ENCODE data around the gene PTPRD. TPM values are rescaled to one million over a fixed set of nuclear protein-coding genes. Genes with fewer than 3 reads are reported as not detected.

Gene PTPRD
- total RNA-seq, 1 experiment from 2014 or later: not detected

DNA sequence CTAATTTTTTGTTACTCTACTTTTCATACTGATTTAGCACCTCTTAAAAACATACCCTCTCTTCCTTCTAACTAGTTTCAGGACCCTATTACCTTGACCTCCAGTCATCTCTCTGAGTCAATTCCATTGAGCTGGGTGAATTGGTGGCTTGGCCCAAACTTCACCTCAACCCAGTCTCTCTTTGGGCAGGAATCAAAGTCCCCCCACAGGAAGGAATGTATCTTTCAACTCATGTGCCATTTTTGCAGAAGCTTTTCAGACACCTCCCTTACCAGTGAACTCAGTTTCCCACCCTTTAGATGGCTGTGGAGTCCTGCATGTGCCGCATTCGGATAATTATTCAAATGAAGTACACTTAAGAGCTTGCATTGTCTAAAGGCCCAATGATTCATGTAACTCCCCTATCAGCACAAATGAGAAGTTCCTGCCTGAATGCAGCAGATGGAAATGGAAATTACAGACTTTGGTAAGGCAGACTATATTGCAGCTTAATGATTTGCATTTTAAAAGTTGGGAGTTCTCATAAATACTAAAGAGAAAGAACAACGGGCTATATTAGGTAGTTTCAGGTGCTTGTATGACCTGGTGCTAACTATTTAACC, 693.5 kb downstream of the PTPRD start:
- H3K27me3 ChIP-seq (ENCODE audit: control insufficient read depth, insufficient read depth, low read length): no peaks in the 10 kb centered on the region
- no TSS peak for BruUV-seq (replicated peaks)
- DNase-seq (ENCODE audit: low read depth, low spot score): no peak
- no peak overlapping the region for H3K27ac ChIP-seq (ENCODE audit: low read length)
- H3K4me1 ChIP-seq (ENCODE audit: control insufficient read depth, insufficient read depth, low read length): no peaks in the 10 kb centered on the region
- no peaks in the 10 kb centered on the region for H3K9me3 ChIP-seq (ENCODE audit: control insufficient read depth, insufficient read depth, low read depth, low read length)
- in situ Hi-C loops (cut with HindIII; ENCODE audit: low pct_unique_long_range_greater_than_20kb, low sequenced_read_pairs) (no loop called here), intact Hi-C loops (cut with micrococcal nuclease; ENCODE audit: unreplicated experiment) (no loop called here)
- no peak for ATAC-seq
- POLR2A ChIA-PET: no interaction called here
- no peak overlapping the region for H3K4me3 ChIP-seq (ENCODE audit: low read depth in 2 of 2, low read length in 2 of 2)
- no peaks in the 10 kb centered on the region for H3K36me3 ChIP-seq (ENCODE audit: control insufficient read depth, insufficient read depth, low read length)
- TF ChIP-seq SIN3A (IDR thresholded peaks at IDR 0.05; ENCODE audit: borderline replicate concordance, insufficient read depth, low read depth, low read length) (no peak), POLR2AphosphoS5 (IDR thresholded peaks at IDR 0.05; ENCODE audit: low read depth, low read length) (no peak), TCF7L2 (IDR thresholded peaks at IDR 0.05; ENCODE audit: low read depth, low read length) (no peak)
- TF ChIP-seq, protein P1, sequence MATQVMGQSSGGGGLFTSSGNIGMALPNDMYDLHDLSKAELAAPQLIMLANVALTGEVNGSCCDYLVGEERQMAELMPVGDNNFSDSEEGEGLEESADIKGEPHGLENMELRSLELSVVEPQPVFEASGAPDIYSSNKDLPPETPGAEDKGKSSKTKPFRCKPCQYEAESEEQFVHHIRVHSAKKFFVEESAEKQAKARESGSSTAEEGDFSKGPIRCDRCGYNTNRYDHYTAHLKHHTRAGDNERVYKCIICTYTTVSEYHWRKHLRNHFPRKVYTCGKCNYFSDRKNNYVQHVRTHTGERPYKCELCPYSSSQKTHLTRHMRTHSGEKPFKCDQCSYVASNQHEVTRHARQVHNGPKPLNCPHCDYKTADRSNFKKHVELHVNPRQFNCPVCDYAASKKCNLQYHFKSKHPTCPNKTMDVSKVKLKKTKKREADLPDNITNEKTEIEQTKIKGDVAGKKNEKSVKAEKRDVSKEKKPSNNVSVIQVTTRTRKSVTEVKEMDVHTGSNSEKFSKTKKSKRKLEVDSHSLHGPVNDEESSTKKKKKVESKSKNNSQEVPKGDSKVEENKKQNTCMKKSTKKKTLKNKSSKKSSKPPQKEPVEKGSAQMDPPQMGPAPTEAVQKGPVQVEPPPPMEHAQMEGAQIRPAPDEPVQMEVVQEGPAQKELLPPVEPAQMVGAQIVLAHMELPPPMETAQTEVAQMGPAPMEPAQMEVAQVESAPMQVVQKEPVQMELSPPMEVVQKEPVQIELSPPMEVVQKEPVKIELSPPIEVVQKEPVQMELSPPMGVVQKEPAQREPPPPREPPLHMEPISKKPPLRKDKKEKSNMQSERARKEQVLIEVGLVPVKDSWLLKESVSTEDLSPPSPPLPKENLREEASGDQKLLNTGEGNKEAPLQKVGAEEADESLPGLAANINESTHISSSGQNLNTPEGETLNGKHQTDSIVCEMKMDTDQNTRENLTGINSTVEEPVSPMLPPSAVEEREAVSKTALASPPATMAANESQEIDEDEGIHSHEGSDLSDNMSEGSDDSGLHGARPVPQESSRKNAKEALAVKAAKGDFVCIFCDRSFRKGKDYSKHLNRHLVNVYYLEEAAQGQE (IDR thresholded peaks at IDR 0.05; ENCODE audit: insufficient read depth in 1 of 2, low read depth in 2 of 2, low read length in 1 of 2): no peak
- TF ChIP-seq, protein P2, sequence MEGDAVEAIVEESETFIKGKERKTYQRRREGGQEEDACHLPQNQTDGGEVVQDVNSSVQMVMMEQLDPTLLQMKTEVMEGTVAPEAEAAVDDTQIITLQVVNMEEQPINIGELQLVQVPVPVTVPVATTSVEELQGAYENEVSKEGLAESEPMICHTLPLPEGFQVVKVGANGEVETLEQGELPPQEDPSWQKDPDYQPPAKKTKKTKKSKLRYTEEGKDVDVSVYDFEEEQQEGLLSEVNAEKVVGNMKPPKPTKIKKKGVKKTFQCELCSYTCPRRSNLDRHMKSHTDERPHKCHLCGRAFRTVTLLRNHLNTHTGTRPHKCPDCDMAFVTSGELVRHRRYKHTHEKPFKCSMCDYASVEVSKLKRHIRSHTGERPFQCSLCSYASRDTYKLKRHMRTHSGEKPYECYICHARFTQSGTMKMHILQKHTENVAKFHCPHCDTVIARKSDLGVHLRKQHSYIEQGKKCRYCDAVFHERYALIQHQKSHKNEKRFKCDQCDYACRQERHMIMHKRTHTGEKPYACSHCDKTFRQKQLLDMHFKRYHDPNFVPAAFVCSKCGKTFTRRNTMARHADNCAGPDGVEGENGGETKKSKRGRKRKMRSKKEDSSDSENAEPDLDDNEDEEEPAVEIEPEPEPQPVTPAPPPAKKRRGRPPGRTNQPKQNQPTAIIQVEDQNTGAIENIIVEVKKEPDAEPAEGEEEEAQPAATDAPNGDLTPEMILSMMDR (IDR thresholded peaks at IDR 0.05): no peak
- CTCF ChIA-PET: no interaction called here

DNA sequence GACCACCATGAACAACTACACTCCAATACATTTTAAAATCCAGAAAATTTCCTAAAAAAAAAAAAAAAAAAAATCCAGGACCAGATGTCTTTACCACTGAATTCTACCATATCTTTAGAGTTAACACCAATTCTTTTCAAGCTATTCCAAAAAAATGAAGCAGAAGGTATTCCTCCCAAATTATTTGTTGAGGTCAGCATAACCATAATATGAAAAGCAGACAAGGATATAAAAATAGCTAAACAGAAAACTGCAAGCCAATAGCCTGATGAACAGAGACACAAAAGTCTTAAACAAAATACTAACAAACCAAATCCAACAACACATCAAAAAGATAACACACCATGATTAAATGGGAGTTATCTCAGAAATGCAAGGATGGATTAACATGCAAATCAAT, 695.4 kb downstream of the PTPRD start:
- Histone ChIP-seq H3K27me3 (ENCODE audit: control insufficient read depth, insufficient read depth, low read length) (no peaks in the 10 kb centered on the region), H3K4me1 (ENCODE audit: control insufficient read depth, insufficient read depth, low read length) (no peaks in the 10 kb centered on the region), H3K36me3 (ENCODE audit: control insufficient read depth, insufficient read depth, low read length) (no peaks in the 10 kb centered on the region), H3K4me3 (ENCODE audit: low read depth in 2 of 2, low read length in 2 of 2) (no peak overlapping the region), H3K9me3 (ENCODE audit: control insufficient read depth, insufficient read depth, low read depth, low read length) (no peaks in the 10 kb centered on the region), H3K27ac (ENCODE audit: low read length) (no peak overlapping the region)
- DNase-seq (ENCODE audit: low read depth, low spot score) (no peak), ATAC-seq (no peak)
- TF ChIP-seq, protein P1 (IDR thresholded peaks at IDR 0.05; ENCODE audit: insufficient read depth in 1 of 2, low read depth in 2 of 2, low read length in 1 of 2): no peak
- TF ChIP-seq POLR2AphosphoS5 (IDR thresholded peaks at IDR 0.05; ENCODE audit: low read depth, low read length) (no peak), TCF7L2 (IDR thresholded peaks at IDR 0.05; ENCODE audit: low read depth, low read length) (no peak), SIN3A (IDR thresholded peaks at IDR 0.05; ENCODE audit: borderline replicate concordance, insufficient read depth, low read depth, low read length) (no peak)
- TF ChIP-seq, protein P2 (IDR thresholded peaks at IDR 0.05): no peak
- BruUV-seq (replicated peaks): no TSS peak
- ChIA-PET CTCF (no interaction called here), POLR2A (no interaction called here)
- in situ Hi-C loops (cut with HindIII; ENCODE audit: low pct_unique_long_range_greater_than_20kb, low sequenced_read_pairs) (no loop called here), intact Hi-C loops (cut with micrococcal nuclease; ENCODE audit: unreplicated experiment) (no loop called here)
